ENCODE results near the gene LTK.

The LTK gene

DNA sequence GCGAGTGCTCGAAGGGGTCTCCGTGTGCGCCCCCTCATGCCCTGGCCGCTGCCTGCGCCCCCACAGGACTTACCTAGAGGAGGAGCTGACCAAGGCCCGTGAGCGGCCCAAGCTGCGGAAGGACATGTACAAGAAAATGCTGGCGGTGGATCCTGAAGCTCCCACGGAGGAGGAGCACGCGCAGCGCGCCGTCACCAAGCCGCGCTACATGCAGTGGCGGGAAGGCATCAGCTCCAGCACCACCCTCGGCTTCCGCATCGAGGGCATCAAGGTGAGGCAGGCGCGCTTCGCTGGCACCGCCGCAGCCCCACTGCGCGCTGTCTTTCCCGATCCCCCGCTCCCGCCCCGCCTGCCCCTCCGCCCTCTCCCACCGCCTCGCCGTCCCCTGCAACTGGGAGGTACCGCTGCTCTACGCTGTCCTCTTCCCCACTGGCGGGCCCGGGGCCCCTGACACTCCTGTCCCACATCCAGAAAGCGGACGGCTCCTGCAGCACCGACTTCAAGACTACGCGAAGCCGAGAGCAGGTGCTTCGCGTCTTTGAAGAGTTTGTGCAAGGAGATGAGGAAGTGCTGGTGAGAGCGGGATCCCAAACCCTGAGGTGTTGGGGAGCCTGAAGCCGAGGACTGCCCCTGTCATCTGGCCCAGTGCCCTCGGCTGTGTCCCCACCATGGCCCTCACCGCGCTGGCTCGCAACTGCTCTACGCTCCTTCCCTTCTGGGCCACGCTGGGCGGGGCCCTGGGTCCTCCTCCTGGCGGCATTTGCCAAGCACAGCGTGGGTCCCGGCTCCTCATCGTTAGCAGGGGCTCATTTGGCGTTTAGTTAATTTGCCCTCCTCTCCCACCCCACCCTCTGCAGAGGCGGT, 11.5 kb downstream of the LTK start:
- H3K27me3 ChIP-seq = peaks cover 21% of the 10 kb centered on the region
- H3K4me3 ChIP-seq = peak overlapping the region; percentile 67
- peaks cover 26% of the 10 kb centered on the region for H4K20me1 ChIP-seq
- peaks cover 62% of the 10 kb centered on the region for H3K4me1 ChIP-seq
- no peaks in the 10 kb centered on the region for H3K9me3 ChIP-seq
- peak overlapping the region; percentile 52; the same call in 1 of the 2 replicates for H3K27ac ChIP-seq
- H3K36me3 ChIP-seq = no peaks in the 10 kb centered on the region
- peak overlapping the region; percentile 99 for H3K4me2 ChIP-seq
- peak overlapping the region; percentile 56 for H3K9ac ChIP-seq
- TF ChIP-seq Cebpa-rat (IDR thresholded peaks at IDR 0.05) = no peak

DNA sequence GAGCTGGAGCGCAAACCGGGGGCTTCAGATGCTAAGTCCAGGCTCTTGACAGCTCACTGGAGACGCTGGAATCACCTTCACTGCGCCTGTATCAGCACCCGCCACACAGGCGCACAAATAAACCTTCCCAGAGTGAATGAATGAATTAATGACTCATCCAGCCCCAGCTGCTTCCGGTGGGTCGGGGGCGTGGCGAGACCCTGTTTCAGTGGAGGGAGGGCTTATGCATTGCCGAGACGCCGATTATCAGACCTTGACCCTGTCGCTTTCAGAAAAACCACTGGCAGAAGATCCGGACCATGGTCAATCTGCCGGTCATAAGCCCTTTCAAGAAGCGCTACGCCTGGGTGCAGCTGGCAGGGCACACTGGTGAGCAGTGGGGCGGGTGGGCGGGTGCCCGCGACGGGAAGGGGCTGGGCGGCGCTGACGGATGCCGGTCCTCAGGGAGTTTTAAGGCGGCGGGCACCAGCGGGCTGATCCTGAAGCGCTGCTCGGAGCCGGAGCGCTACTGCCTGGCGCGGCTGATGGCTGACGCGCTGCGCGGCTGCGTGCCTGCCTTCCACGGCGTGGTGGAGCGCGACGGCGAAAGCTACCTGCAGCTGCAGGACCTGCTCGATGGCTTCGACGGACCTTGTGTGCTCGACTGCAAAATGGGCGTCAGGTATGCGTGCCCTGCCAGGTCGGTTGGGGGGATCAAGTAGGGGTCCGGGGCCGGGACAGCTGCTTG, 12.3 kb downstream of the LTK start:
- Histone ChIP-seq H4K20me1 (peaks cover 35% of the 10 kb centered on the region), H3K4me3 (peak overlapping the region; percentile 67), H3K27me3 (peaks cover 29% of the 10 kb centered on the region), H3K4me1 (peaks cover 66% of the 10 kb centered on the region), H3K4me2 (peak overlapping the region; percentile 99), H3K9me3 (no peaks in the 10 kb centered on the region), H3K9ac (peak overlapping the region; percentile 56; the same call in 1 of the 2 replicates), H3K36me3 (no peaks in the 10 kb centered on the region), H3K27ac (peak overlapping the region; percentile 52; the same call in 1 of the 2 replicates)
- TF ChIP-seq Cebpa-rat (IDR thresholded peaks at IDR 0.05) = no peak

DNA sequence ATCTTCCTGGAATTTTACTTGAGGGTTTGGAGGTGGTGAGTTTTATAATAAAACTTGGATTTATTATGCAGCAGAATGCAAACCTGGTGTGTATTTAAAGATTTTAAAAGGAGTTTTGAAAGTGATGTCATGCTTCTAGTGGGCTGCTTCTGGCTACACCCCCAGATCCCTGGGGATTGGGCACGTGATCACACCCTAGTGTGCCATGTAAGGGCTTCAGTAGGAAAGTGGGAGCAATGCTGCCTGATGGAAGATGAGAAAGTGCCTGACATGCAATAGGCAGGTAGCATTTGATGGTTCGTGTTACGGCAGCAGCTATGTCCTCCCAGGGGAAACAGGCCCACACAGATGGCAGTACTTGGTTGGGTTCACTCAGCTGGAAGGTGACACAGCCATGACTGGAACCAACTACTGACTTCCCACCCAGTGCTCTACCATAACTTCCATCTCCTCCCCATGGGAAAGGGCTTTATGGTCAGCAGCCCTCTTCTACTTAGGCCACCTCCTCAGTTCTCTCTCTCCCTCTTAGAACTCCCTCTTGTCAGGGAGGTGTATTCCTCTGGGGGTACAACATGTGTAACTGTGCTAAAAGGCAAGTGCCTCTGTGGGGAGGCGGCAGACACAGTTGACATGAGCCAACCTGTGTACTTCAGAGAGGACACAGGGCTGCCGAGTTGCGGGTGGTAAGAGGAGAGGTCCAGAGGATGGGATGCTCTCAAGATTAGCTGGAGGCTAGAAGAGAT, 14.3 kb downstream of the LTK start:
- H4K20me1 ChIP-seq = peaks cover 55% of the 10 kb centered on the region
- H3K9me3 ChIP-seq = no peaks in the 10 kb centered on the region
- H3K4me1 ChIP-seq = peaks cover 84% of the 10 kb centered on the region
- H3K4me3 ChIP-seq = no peak overlapping the region
- H3K4me2 ChIP-seq = peak overlapping the region; percentile 99
- no peak overlapping the region for H3K9ac ChIP-seq
- peaks cover 50% of the 10 kb centered on the region for H3K27me3 ChIP-seq
- TF ChIP-seq Cebpa-rat (IDR thresholded peaks at IDR 0.05) = no peak
- no peaks in the 10 kb centered on the region for H3K36me3 ChIP-seq
- H3K27ac ChIP-seq = no peak overlapping the region

- H3K27ac ChIP-seq = no peak overlapping the region
- no peaks in the 10 kb centered on the region for H3K36me3 ChIP-seq
- peaks cover 83% of the 10 kb centered on the region for H3K4me1 ChIP-seq
- H3K4me3 ChIP-seq = no peak overlapping the region
- H3K9me3 ChIP-seq = no peaks in the 10 kb centered on the region
- no peak for TF ChIP-seq Cebpa-rat (IDR thresholded peaks at IDR 0.05)
- H3K9ac ChIP-seq = no peak overlapping the region
- H3K27me3 ChIP-seq = peaks cover 56% of the 10 kb centered on the region
- H3K4me2 ChIP-seq = peak overlapping the region; percentile 99
- H4K20me1 ChIP-seq = peaks cover 61% of the 10 kb centered on the region
Measured at GRCh38 chr15:41498657-41499056, 15.0 kb downstream of the LTK start.

DNA sequence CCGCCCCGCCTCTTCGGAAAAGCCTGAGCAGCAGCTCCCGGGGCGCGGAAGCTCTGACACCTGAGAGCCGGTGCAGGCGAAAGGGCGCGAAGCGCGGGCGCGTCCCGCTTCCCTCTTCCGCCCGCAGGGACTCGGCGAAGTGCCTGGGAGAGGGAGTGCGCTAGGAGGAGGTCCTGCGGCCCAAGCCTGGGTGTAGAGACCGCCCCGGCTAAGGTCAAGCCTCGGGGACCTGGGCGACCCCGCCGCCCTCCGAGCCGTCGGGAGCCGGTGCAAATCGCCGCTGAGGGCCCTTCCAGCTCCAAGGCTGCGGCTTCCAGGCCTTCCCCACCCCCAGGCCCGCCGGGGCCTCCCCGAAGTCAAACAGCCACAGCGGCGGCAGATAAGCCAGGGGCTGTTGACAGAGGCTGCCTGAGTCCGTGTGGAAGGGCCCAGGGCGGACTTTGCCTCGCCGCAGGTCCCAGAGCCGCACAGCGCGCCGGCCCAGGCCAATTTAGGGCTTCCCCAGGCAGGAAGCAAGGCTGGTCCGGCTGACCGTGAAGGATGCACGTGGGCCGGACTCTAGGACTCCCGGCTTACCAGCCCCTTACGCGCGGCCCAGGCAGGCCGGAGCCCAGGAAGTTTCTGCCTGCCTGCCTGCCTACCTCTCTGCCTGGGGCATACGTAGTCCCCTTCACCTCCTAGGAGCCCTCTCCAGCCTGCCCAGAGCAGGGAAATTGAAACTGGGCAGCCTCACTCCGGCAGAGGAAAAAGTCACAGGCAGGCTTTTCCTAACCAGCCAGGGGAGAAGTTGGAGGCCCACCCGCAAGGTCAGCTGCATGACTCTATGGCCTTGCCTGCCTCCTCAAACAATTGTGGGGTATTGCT, 17.7 kb downstream of the LTK start:
- Histone ChIP-seq H3K4me2 (peak overlapping the region; percentile 96), H3K4me3 (peak overlapping the region; percentile 74), H3K36me3 (no peaks in the 10 kb centered on the region), H3K9ac (no peak overlapping the region), H3K27me3 (peaks cover 57% of the 10 kb centered on the region), H3K4me1 (peaks cover 76% of the 10 kb centered on the region), H3K9me3 (no peaks in the 10 kb centered on the region), H3K27ac (no peak overlapping the region), H4K20me1 (peaks cover 59% of the 10 kb centered on the region)
- no peak for TF ChIP-seq Cebpa-rat (IDR thresholded peaks at IDR 0.05)

DNA sequence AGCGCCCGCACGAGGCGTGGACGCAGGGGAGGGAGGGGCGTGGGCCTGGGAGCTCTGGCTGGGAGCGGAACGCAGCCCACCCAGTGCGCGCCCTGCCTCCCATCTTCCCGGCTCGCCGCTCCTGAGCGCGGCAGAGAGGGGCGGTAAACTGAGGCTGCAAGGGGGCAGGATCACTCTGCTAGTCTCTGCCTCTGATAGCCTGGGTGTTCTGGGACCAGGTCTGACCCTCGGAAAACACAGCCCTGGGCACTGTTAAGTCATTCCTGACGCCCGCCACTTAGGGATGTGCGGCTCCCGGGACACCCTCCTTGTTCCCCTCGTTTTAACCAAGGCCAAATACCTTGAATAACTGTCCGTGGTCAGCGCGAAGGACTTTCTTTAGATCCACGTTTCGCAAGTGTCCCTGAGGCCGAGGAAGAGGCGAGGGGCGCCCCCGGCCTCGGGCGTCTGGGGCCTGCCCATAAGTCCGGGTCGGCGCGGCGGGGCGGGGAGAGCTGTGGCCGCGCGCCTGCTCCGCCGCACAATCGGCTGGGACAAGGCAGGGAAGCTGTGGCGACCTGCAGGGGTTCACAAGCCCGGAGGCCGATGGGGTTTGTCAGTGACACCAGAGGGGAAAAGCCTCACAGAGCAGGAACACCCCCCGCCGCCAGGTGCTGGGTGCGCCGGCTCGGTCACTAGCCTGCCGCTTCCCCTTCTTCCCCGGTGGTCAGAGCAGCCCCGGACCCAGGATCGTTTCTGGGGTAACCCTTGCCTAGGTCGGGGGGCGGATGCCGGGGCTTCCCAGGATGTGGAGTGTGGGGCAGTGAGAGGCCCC, 18.5 kb downstream of the LTK start:
- Histone ChIP-seq H3K9me3 (no peaks in the 10 kb centered on the region), H3K4me1 (peaks cover 73% of the 10 kb centered on the region), H3K4me3 (peak overlapping the region; percentile 74), H4K20me1 (peaks cover 53% of the 10 kb centered on the region), H3K27ac (no peak overlapping the region), H3K36me3 (no peaks in the 10 kb centered on the region), H3K9ac (peak overlapping the region; percentile 76; the same call in 1 of the 2 replicates), H3K27me3 (peaks cover 59% of the 10 kb centered on the region), H3K4me2 (peak overlapping the region; percentile 96)
- no peak for TF ChIP-seq Cebpa-rat (IDR thresholded peaks at IDR 0.05)

GRCh38 chr15:41494190-41494921, 19.3 kb downstream of the LTK start:
- Histone ChIP-seq H3K36me3 (no peaks in the 10 kb centered on the region), H3K4me3 (peak overlapping the region; percentile 74), H3K9me3 (no peaks in the 10 kb centered on the region), H3K4me2 (peak overlapping the region; percentile 96), H3K4me1 (peaks cover 71% of the 10 kb centered on the region), H3K9ac (peak overlapping the region; percentile 76; the same call in 1 of the 2 replicates), H3K27ac (no peak overlapping the region), H3K27me3 (peaks cover 59% of the 10 kb centered on the region), H4K20me1 (peaks cover 46% of the 10 kb centered on the region)
- no peak for TF ChIP-seq Cebpa-rat (IDR thresholded peaks at IDR 0.05)

DNA sequence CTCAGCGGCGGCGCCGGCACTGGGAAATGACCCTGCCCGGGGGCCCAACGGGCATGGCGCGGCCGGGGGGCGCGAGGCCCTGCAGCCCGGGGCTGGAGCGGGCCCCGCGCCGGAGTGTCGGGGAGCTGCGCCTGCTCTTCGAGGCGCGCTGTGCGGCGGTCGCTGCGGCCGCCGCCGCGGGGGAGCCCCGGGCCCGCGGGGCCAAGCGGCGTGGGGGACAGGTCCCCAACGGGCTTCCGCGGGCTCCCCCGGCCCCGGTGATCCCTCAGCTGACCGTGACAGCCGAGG, 19.8 kb downstream of the LTK start:
- H3K36me3 ChIP-seq = no peaks in the 10 kb centered on the region
- peak overlapping the region; percentile 76 for H3K9ac ChIP-seq
- H3K4me1 ChIP-seq = peaks cover 65% of the 10 kb centered on the region
- peak overlapping the region; percentile 74 for H3K4me3 ChIP-seq
- no peak overlapping the region for H3K27ac ChIP-seq
- H3K27me3 ChIP-seq = peaks cover 59% of the 10 kb centered on the region
- H3K4me2 ChIP-seq = peak overlapping the region; percentile 96
- no peak for TF ChIP-seq Cebpa-rat (IDR thresholded peaks at IDR 0.05)
- H3K9me3 ChIP-seq = no peaks in the 10 kb centered on the region
- H4K20me1 ChIP-seq = peaks cover 41% of the 10 kb centered on the region
